Sigmoid colon (tissue), 7 donors: Measurements from ENCODE around the gene IQGAP2. TPM values are rescaled to one million over a fixed set of nuclear protein-coding genes. Genes with fewer than 3 reads are reported as not detected.

Experiments used
- DNase-seq: peaks from one replicate; pipeline ENCODE4 v3.0.0-alpha.2; 2019
- H3K27ac ChIP-seq, 4 donors: fragments of 200-600 bp; sonication (generic); one replicate each; pipeline ENCODE4 v1.5.1; 2016 to 2019; ENCODE audit warnings: mild to moderate bottlenecking in 1 of 4
- H3K27me3 ChIP-seq, 3 donors: fragments of 200-600 bp; sonication (generic); one replicate each; pipeline ENCODE4 v1.5.1; 2019; ENCODE audit warnings: mild to moderate bottlenecking in 1 of 3
- H3K36me3 ChIP-seq, 4 donors: fragments of 200-600 bp; sonication (generic); one replicate each; pipeline ENCODE4 v1.5.1; 2016 to 2019
- H3K4me1 ChIP-seq, 4 donors: fragments of 200-600 bp; sonication (generic); one replicate each; pipeline ENCODE4 v1.5.1; 2017 to 2019
- H3K4me3 ChIP-seq, 4 donors: fragments of 200-600 bp; sonication (generic); one replicate each; pipeline ENCODE4 v1.5.1; 2017 to 2019; ENCODE audit warnings: mild to moderate bottlenecking in 2 of 4, moderate library complexity in 1 of 4
- H3K9me3 ChIP-seq, 4 donors: fragments of 200-600 bp in 3 of 4; sonication (generic) in 3 of 4; one replicate each; pipeline versions ENCODE4 v1.5.1 to v1.6.1; 2013 to 2019
- EP300 ChIP-seq, 4 donors: sonication (generic); formaldehyde crosslinking; IDR thresholded peaks; one replicate each; pipeline ENCODE4 v1.6.1; 2017; ENCODE audit warnings: antibody characterized with exemption in 4 of 4
- POLR2A ChIP-seq, 2 donors: fragments of 450-650 bp; IDR thresholded peaks; one replicate each; pipeline ENCODE4 v1.6.1; 2016; ENCODE audit warnings: antibody characterized with exemption in 2 of 2, mild to moderate bottlenecking in 2 of 2, moderate library complexity in 2 of 2
- POLR2AphosphoS5 ChIP-seq, 4 donors: sonication (generic); formaldehyde crosslinking; IDR thresholded peaks; one replicate each; pipeline ENCODE4 v1.6.1; 2017; ENCODE audit warnings: antibody characterized with exemption in 4 of 4
- WGBS, 2 donors: extraction: QIAGEN DNeasy Blood & Tissue Kit; methylation state at CpG; one replicate each; pipeline ENCODE4 v1.1.7; 2013; 5-methylcytosine and 5-hydroxymethylcytosine counted together
- intact Hi-C: fragments of 100-400 bp; cut with DNase I; formaldehyde crosslinking; loops from one replicate; pipeline ENCODE4 v1.15.1; 2023
- polyA plus RNA-seq, 3 donors: library from polyadenylated mRNA; stranded (reverse); fragments of 200-250 nt; gene quantifications; one replicate each; pipeline ENCODE4 v1.2.3, GENCODE V29; 2013
- total RNA-seq, 4 donors: library from RNA; depleted of rRNA; stranded (reverse); fragments of >200 nt; gene quantifications; one replicate each; pipeline ENCODE4 v1.1.0, GENCODE V29; 2016
- TF ChIP-seq, protein P1 (sequence below), 4 experiments: fragments of 450-650 bp in 3 of 4; fragments of 200-600 bp in 1 of 4; IDR thresholded peaks; one replicate each; pipeline ENCODE4 v1.5.1; 2016 to 2019; ENCODE audit warnings: antibody characterized with exemption in 4 of 4, mild to moderate bottlenecking in 3 of 4, moderate library complexity in 2 of 4
- donor health status: healthy with polysubstance abuse.
- donor health status: Bipolar disorder and iron deficiency.
- donor health status: healthy.

The IQGAP2 gene
- total and polyA plus RNA-seq, 7 donors: 15.0 to 85.3 (median 24.6) TPM

DNA sequence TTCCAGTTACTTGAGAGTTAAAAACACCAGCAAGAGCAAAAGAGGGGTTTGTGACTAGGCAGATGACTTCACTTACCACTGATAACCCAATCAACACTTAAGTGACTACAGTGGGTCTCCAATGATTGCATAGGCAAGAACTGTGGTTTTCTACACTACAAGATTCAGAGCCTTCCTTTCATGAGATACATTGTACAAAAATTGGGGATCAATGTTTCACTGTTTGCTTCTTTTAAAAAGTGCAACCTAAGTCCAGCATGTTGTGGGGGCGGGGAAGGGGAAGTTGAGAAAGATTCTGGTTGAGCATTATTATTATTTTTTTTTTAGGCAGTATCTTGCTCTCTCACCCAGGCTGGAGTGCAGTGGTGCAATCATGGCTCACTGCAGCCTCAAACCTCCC is 3.6 kb downstream of the IQGAP2 start:
- WGBS, 2 donors: 80 to 85% methylated on average over 1 of the region's 1 CpG
- no peak for TF ChIP-seq EP300 (IDR thresholded peaks at IDR 0.05)
- no peak for TF ChIP-seq POLR2AphosphoS5 (IDR thresholded peaks at IDR 0.05)
- TF ChIP-seq, protein P1, sequence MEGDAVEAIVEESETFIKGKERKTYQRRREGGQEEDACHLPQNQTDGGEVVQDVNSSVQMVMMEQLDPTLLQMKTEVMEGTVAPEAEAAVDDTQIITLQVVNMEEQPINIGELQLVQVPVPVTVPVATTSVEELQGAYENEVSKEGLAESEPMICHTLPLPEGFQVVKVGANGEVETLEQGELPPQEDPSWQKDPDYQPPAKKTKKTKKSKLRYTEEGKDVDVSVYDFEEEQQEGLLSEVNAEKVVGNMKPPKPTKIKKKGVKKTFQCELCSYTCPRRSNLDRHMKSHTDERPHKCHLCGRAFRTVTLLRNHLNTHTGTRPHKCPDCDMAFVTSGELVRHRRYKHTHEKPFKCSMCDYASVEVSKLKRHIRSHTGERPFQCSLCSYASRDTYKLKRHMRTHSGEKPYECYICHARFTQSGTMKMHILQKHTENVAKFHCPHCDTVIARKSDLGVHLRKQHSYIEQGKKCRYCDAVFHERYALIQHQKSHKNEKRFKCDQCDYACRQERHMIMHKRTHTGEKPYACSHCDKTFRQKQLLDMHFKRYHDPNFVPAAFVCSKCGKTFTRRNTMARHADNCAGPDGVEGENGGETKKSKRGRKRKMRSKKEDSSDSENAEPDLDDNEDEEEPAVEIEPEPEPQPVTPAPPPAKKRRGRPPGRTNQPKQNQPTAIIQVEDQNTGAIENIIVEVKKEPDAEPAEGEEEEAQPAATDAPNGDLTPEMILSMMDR (IDR thresholded peaks at IDR 0.05): no peak
- TF ChIP-seq POLR2A (IDR thresholded peaks at IDR 0.05): no peak
- Histone ChIP-seq H3K36me3 (no peaks in the 10 kb centered on the region), H3K4me1 (peaks cover 0 to 18% (median 11%) of the 10 kb centered on the region in 4 donors), H3K27me3 (peaks cover 7 to 28% (median 10%) of the 10 kb centered on the region in 3 donors), H3K9me3 (no peaks in the 10 kb centered on the region), H3K27ac (no peak overlapping the region), H3K4me3 (no peak overlapping the region)
- intact Hi-C loops: no loop called here
- DNase-seq: no peak

DNA sequence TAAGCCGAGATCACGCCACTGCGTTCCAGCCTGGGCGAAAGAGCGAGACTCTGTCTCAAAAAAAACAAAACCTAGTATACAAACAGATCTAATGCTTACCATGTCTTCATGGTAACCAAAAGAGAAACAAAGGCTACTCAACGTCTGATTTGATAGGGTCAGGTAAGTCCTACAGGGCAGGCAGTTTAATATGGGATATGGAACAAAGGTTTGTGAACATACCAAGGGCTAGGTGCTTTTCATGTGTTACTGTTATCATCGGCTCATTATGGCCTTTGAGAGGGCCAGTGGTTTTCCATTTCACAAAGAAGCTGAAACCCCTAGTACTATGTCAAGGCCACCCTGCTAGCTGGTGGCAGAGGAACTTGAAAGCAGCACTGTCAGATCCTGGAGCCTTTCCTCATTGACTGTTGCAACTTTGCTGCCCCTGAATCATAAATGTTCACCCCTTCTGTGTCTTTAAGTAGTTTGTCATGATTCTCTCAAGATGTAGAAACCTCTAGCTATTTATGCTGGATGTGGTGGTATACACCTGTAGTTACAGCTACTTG is 5.1 kb downstream of the IQGAP2 start:
- 87 to 92% methylated on average over 7 of the region's 7 CpGs for WGBS, 2 donors
- intact Hi-C loops: no loop called here
- DNase-seq: no peak
- H3K27me3 ChIP-seq: peaks cover 3 to 14% (median 10%) of the 10 kb centered on the region in 3 donors
- H3K4me3 ChIP-seq: no peak overlapping the region
- H3K9me3 ChIP-seq: no peaks in the 10 kb centered on the region
- TF ChIP-seq EP300 (IDR thresholded peaks at IDR 0.05): no peak
- no peak for TF ChIP-seq POLR2AphosphoS5 (IDR thresholded peaks at IDR 0.05)
- TF ChIP-seq POLR2A (IDR thresholded peaks at IDR 0.05): no peak
- TF ChIP-seq, protein P1 (IDR thresholded peaks at IDR 0.05): no peak
- H3K36me3 ChIP-seq: no peaks in the 10 kb centered on the region
- no peak overlapping the region for H3K27ac ChIP-seq
- H3K4me1 ChIP-seq: peaks cover 0 to 9% (median 8%) of the 10 kb centered on the region in 4 donors

DNA sequence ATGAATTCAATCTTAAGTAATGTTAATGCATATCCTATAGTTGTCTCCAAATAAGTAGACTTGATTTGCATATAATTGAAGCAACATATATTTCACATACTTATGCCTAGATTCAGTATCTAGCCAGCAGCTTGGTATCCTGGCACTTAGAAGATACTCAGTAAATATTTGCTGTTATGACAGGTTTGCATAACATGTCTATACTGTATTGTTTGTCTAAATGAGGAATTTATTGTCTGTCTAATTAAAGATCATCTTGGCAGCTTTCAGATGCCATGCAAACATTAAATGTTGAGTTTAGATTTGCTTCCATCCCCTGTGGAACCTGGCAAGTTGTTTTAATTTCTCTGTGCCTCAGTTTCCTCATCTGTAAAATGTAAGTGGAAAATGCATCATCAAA is 9.4 kb downstream of the IQGAP2 start:
- Histone ChIP-seq H3K4me1 (no peaks in the 10 kb centered on the region), H3K27me3 (no peaks in the 10 kb centered on the region), H3K9me3 (no peaks in the 10 kb centered on the region), H3K27ac (no peak overlapping the region), H3K36me3 (no peaks in the 10 kb centered on the region), H3K4me3 (no peak overlapping the region)
- TF ChIP-seq POLR2A (IDR thresholded peaks at IDR 0.05): no peak
- TF ChIP-seq, protein P1 (IDR thresholded peaks at IDR 0.05): no peak
- no peak for TF ChIP-seq EP300 (IDR thresholded peaks at IDR 0.05)
- no peak for TF ChIP-seq POLR2AphosphoS5 (IDR thresholded peaks at IDR 0.05)
- intact Hi-C loops: no loop called here
- DNase-seq: no peak

DNA sequence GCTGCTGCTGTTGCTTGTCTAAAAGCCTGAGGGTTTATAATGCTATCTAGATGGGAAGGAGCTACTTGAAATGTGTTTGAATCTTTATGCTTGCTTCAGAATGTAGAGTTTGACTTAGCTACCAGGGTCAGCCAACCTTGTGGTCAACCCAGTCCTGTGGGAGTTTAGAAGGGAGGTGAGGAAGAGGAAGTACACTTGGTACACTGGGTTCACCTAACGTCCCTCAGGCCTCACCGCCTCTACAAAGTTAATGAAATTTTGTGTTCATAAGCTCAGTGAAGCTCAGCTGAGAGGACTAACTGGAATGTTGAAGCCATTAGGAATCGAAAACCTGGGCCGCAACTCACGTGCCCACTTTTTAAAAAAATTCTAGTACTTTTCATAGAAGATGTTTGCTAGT is 10.7 kb downstream of the IQGAP2 start:
- no peak for DNase-seq
- TF ChIP-seq, protein P1 (IDR thresholded peaks at IDR 0.05): no peak
- TF ChIP-seq EP300 (IDR thresholded peaks at IDR 0.05) (no peak), POLR2AphosphoS5 (IDR thresholded peaks at IDR 0.05) (no peak), POLR2A (IDR thresholded peaks at IDR 0.05) (no peak)
- Histone ChIP-seq H3K9me3 (no peaks in the 10 kb centered on the region), H3K4me1 (no peaks in the 10 kb centered on the region), H3K27ac (no peak overlapping the region), H3K36me3 (no peaks in the 10 kb centered on the region), H3K4me3 (no peak overlapping the region), H3K27me3 (no peaks in the 10 kb centered on the region)
- intact Hi-C loops: no loop called here
- WGBS, 2 donors: 85 to 93% methylated on average over 5 of the region's 5 CpGs

DNA sequence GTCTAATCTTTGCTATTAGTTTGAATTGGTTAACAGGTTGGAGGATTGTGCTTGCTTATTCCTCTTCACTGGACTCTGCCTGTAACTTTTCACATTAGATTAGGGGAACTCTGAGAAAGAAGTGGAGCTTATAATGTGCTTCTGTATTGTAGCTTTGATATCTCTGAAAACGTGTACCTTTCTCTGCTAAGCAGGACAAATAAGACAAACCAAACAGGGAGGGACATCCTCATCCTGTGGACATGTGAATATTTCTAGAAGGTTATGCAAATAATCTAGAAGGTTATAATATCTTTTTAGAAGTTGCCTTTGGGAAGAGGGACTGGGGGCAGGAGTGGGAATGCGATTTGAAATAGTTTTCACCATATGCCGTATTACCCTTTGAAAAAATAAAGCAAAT is 11.7 kb downstream of the IQGAP2 start:
- intact Hi-C loops: no loop called here
- 65 to 77% methylated on average over 3 of the region's 3 CpGs for WGBS, 2 donors
- no peaks in the 10 kb centered on the region for H3K9me3 ChIP-seq

More for the DNA sequence above, 11.7 kb downstream of the IQGAP2 start:
- Histone ChIP-seq H3K4me1 (no peaks in the 10 kb centered on the region), H3K36me3 (no peaks in the 10 kb centered on the region), H3K27ac (no peak overlapping the region), H3K4me3 (no peak overlapping the region), H3K27me3 (no peaks in the 10 kb centered on the region)
- TF ChIP-seq POLR2AphosphoS5 (IDR thresholded peaks at IDR 0.05): no peak
- no peak for TF ChIP-seq EP300 (IDR thresholded peaks at IDR 0.05)
- no peak for TF ChIP-seq POLR2A (IDR thresholded peaks at IDR 0.05)
- TF ChIP-seq, protein P1 (IDR thresholded peaks at IDR 0.05): no peak
- DNase-seq: no peak
